Tibial nerve (tissue), 3 donors: ENCODE measurements around the gene PYGL.

Experiments
- CTCF ChIP-seq, 5 experiments: fragments of 200-600 bp in 3 of 5; fragments of 450-650 bp in 2 of 5; sonication (generic) in 3 of 5; IDR thresholded peaks; one replicate each; pipeline ENCODE4 v1.5.1; 2016 to 2019; ENCODE audit warnings: antibody characterized with exemption in 5 of 5, mild to moderate bottlenecking in 3 of 5, moderate library complexity in 2 of 5
- POLR2A ChIP-seq, 2 donors: fragments of 450-650 bp; IDR thresholded peaks; one replicate each; pipeline ENCODE4 v1.6.1; 2017; ENCODE audit warnings: antibody characterized with exemption in 2 of 2, mild to moderate bottlenecking in 2 of 2, moderate library complexity in 2 of 2

GRCh38 chr14:50860478-50861086 lies 83.7 kb downstream of the PYGL start:
- TF ChIP-seq CTCF (IDR thresholded peaks at IDR 0.05), result peak in 4 of 5 experiments; percentile 56 to 87 (median 80)
- no peak for TF ChIP-seq POLR2A (IDR thresholded peaks at IDR 0.05)
